GM18861 (cell line): ENCODE measurements around the gene LSM10.

Source experiments
- ATAC-seq: cut with Tn5 transposase; IDR thresholded peaks from one replicate; pipeline ENCODE4 v1.9.1; 2021; ENCODE audit not compliant: unreplicated experiment

The LSM10 gene

GRCh38 chr1:36354486-36354885, 43.2 kb downstream of the LSM10 start:
- ATAC-seq: no peak

DNA sequence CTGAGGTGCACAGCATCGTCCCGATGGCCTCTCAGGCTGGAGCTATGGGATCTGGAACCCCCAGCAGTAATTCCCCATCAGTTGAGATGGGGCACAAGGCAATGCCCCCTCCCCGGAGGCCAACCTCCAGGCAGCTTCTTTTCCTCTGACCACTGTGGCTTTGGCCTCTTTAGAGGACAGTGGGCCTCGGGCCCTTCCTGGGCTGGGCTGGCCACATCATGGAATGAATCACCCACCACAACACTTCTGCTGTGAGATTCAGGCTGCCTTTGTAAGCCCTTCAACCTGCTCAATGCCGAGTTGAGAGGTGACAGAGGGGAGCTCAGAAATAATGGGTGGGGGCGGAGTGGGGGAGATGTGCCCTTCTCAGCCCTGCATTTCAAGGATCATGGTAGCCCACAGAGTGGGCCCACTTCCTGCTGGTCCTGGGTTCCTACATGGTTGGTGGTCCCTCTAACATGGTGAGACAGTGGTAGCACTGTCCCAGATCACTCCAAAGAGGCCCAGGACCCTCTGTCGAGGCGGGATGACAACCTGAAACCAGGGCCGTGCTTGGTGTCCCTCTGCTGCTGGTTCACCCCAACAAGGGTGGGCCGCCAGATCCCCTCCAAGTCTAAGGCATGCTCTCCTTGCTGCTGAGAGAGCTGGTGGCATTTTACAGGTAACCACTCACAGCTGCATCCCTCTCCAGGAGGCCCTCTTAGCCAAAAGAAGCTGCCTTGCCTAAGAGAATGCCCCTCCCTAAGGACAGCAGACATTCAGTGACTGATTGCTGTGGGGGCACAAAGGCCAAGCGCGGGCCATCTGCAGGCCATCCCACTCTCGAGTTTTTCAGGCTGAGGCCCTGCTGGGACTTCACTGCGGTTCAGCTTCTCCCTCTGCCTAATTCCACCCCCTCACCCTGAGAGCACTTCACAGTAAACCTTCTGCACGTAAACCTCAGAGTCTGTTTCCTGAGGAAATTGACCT, 44.5 kb downstream of the LSM10 start:
- no peak for ATAC-seq

DNA sequence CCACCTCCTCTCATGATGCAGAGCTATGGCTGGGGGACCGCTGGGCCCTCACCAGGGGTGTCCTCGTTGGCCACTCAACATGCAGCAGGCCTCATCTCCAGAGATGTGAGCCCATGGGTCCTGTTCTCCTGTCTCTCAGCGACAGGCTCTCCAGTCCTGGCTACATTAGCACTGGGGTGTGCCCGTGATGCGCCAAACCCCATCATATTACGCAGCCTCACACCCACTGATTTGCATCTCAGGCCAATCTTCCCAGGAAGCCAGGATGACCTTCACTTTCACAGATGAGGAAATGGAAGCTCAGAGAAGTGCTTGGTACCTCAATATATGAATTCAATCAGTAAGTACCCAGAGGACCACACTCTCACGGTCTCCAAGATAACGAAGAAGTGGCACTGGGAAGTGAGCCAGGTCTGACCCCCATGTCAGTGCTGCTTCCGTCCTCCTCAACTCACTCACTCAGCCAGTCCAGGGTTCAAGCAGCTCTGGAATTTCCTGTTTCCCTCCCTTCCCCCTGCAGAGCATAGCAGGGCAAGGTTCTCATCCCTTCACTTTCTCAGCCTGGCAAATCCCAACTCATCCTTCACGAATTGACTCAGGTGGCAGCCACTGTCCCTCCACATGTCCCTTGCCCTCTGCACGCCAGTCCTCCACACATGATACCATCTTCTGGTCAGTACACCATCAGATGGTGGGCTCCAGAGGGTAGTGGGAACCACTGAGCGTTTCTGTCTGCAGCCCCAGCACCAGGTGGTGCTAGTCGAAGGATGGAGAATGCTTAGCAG, 45.4 kb downstream of the LSM10 start:
- ATAC-seq: no peak

DNA sequence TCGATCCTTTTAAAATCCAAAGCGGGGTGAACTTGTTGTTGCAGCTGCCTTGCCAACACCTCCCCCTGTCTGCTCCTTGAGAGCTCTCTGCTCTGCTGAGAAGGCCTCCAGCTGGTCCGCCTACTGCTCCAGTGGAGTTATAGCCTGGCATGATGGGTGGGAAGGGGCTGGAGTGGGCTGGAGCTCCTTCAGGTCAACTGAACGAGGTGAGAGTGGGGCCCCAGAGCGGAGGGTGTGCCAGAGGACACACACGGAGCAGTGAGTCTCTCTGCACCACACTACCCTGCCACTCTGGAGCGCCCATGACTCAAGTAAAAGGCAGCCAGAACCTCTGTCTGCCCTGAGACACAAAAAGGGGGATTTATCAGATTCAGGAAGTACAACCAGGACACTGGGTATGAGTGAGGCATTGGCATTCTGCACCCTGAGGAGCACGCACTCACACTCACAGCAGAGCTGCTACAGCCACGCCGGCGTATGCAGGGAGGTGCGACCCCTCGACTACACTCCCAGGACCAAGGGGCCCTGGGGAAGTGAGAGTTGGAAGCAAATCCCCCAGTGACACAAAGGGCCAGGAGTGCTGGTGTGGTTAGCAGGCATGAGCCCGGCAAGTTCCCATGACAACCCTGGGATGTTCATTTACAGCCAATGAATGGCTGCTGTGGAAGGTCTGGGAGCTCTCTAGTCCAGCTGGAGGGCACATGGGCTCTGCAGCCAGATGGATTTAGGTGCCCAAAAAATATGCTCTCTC, 46.3 kb downstream of the LSM10 start:
- ATAC-seq: no peak

DNA sequence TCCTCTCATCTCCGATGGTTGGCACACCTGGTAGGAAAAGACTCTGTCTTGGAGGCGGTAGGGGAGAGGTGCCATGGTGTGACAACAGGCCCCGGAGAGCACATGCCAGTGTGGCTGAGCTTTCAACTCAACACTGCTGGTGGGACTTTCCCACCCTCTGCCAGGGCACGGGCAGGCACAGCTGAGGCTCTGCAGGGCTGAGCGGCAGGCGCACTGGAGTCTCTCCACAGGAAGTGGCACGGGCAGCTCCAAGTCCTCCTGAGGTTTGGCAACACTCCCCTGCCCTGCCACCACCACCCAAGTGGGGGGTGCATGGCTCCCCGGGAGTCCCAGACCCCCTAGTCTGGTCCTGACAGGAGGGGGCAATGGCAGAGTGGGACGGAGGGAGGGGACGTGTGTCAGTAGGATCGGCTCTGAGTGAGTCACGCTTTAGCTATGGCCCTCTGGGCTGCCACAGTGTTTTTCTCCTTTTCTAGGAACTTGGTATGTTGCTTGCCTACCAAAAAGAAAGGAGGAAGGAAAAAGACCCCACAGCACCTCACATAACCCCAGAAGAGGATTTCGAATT, 47.0 kb downstream of the LSM10 start:
- ATAC-seq: no peak

- ATAC-seq: no peak
Observed at GRCh38 chr1:36349839-36350238, 47.9 kb downstream of the LSM10 start.

DNA sequence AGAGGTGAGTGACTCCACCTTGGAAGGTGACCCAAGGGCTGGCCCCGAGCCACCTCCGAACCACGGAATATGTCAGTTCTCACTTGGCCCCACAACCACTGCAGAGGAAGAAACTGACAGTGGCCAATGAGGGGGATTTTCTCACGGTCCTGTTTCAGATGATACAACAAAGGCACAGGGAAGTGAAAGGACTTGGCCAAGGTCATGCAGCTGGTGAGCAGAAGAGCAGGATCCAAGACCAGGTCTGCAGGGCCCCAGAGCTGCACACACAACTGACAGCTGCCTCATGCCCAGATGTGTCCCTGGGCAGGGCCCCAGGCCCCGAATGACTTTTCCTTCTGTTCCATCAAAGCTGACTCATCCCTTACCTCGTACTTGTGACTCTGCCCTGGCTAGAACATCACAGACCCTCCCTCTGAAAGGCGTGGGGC, 48.5 kb downstream of the LSM10 start:
- no peak for ATAC-seq

DNA sequence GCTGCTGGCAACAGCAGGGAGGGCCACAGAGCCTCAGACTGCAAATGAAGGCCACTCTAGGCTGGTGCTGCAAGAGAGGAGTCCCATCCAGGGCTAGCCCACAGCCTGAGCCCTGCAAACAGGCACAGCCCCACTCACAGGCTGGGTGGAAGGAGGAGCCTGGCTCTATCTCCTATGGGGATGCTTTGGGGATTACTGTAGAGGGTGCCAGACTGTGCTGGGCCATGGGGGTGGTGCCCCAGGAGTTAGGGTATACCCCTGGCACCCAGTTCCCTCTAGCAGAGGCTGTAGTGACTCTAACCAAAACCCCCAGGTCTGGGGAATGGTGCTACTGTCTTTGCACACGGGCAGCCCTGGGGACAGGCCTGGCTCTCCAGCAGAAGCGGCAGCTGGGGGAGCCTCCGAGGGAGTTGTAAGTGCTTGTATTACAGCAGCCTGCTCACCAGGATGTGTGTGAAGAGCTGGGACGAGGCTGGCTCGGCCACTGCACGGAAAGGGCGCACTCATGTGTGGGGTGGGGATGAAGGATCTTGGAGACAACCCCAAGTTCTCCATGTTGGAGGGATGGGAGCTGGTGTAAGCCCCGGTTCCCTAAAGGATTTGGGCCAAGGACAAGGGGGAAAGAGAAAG, 50.9 kb downstream of the LSM10 start:
- ATAC-seq: no peak

DNA sequence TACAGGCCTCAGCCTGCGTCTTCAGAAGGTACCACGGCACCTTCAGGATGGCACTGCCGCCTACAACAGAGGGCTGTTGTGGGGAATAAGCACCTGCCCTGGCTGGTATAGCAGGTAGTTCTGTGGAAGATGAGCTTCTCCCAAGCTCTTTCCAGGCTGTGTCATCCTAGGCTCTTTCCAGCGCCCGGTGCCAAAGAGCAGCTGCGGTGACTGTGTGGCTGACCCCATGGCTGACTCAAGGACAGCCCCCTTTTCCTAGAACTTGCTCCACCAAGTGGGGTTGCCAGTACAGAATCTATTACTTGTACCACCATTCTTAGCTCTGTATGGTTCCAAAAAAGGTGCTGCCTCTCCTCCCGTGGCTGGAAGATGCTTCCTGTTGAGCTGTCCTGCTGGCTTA, 52.4 kb downstream of the LSM10 start:
- ATAC-seq: no peak

- no peak for ATAC-seq
Observed at GRCh38 chr1:36344395-36344680, 53.4 kb downstream of the LSM10 start.

DNA sequence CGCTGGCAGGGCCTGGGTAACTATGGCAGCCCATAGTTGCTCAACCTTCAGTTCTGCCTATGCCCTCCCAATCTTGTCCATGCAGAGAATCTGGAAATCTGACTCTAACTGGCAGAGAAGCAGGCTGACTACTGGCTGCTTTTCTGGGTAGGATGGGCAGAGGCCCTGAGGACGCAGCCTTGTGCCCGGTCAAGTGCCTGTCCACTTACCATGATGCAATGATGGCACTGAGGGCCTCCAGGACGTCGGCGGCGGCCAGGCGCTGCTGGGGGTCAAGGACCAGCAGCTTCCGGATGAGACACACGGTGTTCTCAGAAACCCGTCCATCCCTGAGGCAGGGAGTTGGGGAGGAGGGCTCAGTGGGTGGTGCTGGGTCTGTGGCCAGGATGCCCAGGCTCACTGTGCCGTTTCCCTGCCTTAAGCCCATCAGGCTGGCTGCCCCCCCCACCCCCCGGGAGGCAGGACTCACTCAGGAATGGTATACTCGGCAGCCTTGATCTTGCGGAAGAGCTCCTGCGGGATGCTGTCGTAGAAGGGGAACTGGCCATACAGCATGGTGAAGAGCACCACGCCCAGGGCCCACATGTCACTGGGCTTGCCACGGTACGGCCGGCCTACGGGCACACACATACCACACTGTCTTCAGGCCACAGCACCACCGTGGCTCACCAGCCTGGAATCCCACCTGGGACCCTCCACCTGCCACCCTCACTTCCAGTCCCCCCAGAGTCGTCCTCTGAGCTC, 53.9 kb downstream of the LSM10 start:
- ATAC-seq: no peak
